SK-N-MC (cell line): ENCODE data around the gene CMC4.

Source experiments
- EZH2 ChIP-seq: fragments of 200-600 bp; sonication (generic); IDR thresholded peaks from one replicate; pipeline ENCODE4 v1.6.1; 2017; ENCODE audit warnings: antibody characterized with exemption
- FOXP2 ChIP-seq: optimal IDR thresholded peaks from 2 replicates; pipeline ENCODE3; 2011; ENCODE audit warnings: mild to moderate bottlenecking, moderate library complexity; ENCODE audit not compliant: insufficient read depth; ENCODE audit errors: extremely low read length, control extremely low read depth
- POLR2AphosphoS5 ChIP-seq: IDR thresholded peaks from 2 replicates; pipeline ENCODE4 v1.6.1; 2012; ENCODE audit warnings: mild to moderate bottlenecking, low read depth, low read length, borderline replicate concordance

DNA sequence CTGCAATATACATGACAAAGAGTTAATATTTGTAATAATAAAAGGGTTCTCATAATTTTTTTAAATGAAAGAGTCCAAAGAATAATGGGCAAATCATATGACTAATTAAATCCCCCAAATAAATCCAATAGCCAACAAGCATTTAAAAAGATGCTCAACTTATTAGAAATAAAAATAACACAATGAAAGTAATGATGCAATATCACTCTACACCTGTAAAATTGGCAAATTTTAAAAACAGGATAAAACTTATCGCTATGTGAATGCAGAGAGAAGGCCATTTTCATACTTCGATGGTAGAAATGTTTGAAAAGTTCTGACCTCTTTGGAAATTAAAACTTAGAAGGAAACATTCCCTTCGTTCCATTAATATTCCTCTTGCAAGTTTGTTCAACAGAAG lies 50.3 kb downstream of the CMC4 start:
- TF ChIP-seq EZH2 = no peak
- no peak for TF ChIP-seq POLR2AphosphoS5
- TF ChIP-seq FOXP2 = no peak
